HG03442 (cell line): ENCODE data around the gene PTPN11.

Experiments
- ATAC-seq: cut with Tn5 transposase; IDR thresholded peaks from one replicate; pipeline ENCODE4 v1.9.1; 2021; ENCODE audit warnings: mild to moderate bottlenecking, moderate library complexity; ENCODE audit not compliant: unreplicated experiment

PTPN11 gene

DNA sequence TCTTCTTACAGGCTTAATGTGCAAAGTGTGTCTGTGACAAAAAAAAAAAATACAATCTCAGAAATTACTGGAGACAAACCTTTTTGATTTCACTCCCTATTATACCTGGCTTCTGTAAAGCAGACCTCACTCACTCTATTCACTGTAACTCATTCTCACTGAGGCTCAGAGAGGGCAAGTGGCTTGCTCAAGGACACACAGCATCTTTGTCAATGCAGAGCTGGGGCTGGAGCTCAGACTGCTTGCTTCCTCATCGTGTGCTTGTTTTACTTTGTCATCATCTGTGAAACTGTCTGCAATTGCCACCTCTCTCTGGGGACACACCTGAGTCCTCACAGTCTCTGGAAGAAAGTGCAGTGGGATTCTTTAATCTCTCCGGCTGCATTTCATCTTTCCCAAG is 120.0 kb downstream of the PTPN11 start:
- ATAC-seq: no peak

DNA sequence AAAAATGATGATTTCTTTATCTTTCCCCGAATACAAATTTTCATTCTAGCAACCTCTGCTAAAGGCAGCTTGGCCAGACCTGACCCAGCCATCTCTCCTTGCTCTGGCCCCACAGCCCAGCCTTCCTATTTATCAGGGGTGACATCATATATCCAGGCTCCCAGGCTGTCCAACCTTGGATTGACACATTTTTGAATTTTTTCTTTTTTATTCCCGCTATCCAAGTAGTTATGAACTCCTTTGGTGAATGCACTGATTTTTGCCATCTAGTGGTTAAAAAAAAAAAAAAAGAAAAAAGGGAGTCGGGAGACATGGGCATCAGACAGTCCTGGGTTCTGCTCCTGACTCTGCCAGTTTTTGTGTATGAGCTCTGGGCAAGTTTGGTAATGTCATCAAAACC is 120.5 kb downstream of the PTPN11 start:
- no peak for ATAC-seq

DNA sequence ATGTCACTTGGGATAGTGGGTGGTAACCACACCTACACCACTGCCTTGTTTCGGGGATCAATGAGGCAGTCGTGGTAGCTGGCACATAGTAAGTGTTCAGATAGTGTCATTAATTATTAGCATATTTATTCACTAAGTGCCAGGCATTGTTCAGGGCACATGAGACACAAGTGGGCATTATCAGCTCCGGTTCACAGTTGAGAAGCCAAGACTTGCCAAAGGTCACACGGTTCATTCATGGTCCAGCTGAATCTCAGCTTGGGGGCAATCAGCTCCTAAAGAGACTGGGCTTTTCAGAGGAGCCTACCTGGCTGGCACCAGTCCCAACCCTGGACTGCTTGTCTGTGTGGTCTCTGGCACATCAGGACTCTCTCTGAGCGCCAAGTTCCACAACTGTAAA is 121.3 kb downstream of the PTPN11 start:
- ATAC-seq: no peak

DNA sequence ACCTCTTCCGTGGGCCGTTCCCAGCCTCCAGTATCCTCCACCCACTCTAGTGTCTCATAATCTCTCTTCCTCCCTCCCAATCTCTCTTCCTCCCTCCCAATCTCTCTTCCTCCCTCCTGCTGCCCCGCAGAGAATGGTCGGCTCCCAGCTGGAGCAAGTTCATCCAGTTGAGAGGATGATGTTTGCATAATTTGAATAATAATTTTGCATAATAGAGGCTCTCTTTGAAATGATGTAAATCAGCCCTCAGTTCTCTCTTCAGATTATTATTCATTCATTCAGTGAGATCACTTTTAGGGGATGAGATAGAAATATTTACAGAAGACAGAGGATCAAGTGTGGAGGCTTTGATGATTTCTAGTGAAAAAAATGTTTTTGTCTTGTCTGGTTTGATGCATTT is 125.0 kb downstream of the PTPN11 start:
- no peak for ATAC-seq

DNA sequence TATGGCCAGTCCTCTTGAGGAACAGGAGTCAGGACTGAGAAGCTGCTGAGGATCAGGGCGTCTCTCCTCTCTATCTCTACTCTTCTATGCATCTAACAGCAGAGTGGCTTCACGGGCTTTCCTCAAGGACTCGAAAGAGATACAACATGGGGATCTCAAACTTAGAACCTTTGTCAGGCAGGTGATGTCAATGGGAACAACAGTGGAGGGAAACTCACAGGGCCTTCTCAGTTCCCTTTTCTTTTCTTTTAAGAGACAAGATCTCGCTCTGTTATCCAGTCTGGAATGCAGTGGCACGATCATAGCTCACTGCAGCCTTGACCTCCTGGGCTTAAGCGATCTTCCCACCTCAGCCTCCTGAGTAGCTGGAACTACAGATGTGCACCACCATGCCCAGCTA is 127.6 kb downstream of the PTPN11 start:
- ATAC-seq: no peak

DNA sequence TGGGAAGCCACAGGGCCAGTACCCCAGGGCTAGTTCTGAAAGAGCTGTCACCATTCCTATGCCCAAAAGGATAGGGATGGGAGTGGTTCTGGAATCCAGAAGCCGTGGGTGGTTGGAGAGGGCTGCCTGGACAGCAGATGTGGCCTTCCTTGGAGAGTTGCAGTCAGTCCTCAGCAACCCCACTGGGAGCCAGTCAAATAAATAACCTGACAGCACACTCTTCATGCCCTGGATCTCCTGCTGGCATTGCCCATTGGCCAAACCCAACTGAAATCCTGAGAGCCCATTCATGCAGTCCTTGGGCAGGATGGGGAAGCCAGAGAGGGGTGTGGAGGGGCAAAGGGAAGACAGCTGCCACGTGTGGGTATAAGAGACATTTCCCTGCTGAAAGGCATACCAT is 128.2 kb downstream of the PTPN11 start:
- ATAC-seq: no peak

DNA sequence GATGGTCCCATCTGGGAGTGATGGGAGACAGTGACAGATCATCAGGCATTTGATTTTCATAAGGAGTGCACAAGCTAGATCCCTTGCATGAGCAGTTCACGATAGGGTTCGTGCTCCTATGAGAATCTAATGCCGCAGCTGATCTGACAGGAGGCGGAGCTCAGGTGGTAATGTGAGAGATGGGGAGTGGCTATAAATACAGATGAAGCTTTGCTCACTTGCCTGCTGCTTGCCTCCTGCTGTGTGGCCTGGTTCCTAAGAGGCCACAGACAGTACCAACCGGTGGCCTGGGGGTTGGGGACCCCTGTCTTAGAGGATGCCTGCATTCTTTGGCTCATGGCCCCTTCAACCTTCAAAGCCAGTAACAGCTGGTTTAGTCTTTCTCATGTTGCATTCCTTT is 130.3 kb downstream of the PTPN11 start:
- no peak for ATAC-seq

DNA sequence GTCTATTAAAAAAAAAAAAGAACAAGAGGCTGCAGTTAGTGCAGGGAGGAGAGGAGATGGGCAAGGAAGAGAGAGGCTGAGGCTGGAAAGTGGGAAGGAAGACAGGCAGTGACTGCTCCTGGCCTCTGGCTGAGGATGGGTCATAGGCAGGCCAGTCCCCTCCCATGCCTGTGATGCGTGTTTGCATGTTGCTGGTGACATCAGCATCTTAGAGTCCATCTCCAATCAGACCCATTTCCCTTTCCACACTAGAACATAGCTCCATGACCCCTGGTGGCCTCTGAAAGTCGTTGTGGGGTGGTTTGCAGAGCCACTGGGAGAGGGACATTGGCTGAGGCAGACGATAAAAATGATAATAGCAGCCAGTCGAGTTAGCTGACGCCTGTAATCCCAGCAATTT is 132.9 kb downstream of the PTPN11 start:
- no peak for ATAC-seq

DNA sequence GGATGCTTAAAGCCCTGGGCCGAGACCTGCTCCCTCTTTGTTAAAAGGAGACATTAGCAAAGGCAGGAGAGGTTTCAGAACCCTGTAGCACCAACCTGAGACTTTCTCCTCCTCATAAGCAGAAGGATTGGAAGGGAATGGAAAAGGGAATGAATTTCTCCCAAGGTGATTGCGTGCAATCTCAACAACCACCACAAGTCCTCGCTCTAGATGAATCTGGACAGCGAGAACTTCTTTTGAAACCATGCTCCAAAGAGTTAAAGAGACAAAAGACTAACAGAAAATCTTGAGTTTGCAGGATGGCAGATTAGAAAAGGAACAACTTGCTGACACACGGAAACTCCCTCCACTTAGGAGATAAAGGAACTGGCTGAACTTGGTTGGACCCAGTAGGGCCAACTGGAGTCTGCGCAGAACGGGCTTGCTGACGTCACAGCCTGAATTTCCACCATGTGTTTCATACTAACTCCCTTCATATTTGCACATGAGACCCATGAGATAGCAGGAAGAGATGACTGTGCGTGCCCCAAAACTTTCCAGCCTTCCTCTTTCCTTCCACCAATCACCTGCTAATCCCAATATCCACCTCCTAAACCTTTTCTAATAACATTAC is 137.0 kb downstream of the PTPN11 start:
- no peak for ATAC-seq

DNA sequence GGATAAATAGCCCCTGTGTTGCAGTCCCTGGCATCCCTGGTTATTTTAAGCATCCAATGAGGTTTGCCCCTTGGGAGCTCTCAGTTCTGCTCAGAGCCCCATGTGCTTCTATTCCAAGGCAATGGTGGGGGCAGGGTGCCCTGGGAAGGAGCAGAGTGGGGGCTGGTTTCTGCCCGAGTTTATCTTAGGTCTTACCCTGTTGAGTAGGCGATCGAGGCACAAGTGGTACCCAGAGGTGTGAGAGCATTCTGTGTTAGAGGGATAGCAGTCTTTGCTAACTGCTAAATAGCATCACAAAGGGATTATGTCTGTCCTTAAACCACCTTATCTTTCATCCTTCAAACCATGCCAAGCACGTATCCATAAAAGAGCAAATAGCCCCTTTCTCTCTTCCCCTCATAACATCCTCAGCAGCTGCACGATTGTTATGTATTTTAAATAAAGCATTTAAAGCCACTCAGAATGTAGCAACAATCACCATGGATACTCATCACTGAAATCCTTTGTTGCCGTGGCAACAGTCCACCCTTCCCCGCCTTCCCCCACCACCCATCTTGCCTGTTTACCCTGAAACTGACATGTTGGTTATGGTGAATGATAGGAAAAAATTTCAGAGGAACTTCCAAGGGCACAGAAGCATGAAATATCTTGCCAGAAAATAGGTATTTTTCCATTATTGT is 139.3 kb downstream of the PTPN11 start:
- ATAC-seq: no peak
